Right forelimb (tissue), 1 donor: ENCODE results near the gene PLXNB2.

ENCODE experiments used
- DNase-seq: peaks from one replicate; pipeline ENCODE4 v3.0.0-alpha.2; 2018

The PLXNB2 gene

GRCh38 chr22:50225200-50225969, 82.1 kb downstream of the PLXNB2 start:
- no peak for DNase-seq
